Smooth muscle cell (in vitro differentiated cells): ENCODE results near the gene CYTH1. TPM values are rescaled to one million over a fixed set of nuclear protein-coding genes. Genes with fewer than 3 reads are reported as not detected.

Experiments
- DNase-seq: peaks from one replicate; lab custom pipeline; 2025; ENCODE audit not compliant: unreplicated experiment; lab: John Stamatoyannopoulos, UW
- H2AFZ ChIP-seq: fragments of 200-600 bp; sonication (generic); 2 replicates; pipeline ENCODE4 v1.6.0; 2016; ENCODE audit warnings: antibody characterized with exemption, low read depth, mild to moderate bottlenecking
- H3F3A ChIP-seq: fragments of 200-600 bp; sonication (generic); 2 replicates; pipeline ENCODE4 v1.6.0; 2017; ENCODE audit warnings: antibody characterized with exemption, low read depth
- H3K27ac ChIP-seq: fragments of 200-600 bp; sonication (generic); 2 replicates; pipeline ENCODE4 v1.5.1; 2016; ENCODE audit warnings: low read depth, mild to moderate bottlenecking
- H3K27me3 ChIP-seq: fragments of 200-600 bp; sonication (generic); 2 replicates; pipeline ENCODE4 v1.6.1; 2016; ENCODE audit warnings: low read depth, mild to moderate bottlenecking
- H3K36me3 ChIP-seq: fragments of 200-600 bp; sonication (generic); 2 replicates; pipeline ENCODE4 v1.5.1; 2016; ENCODE audit warnings: low read depth
- H3K4me1 ChIP-seq: fragments of 200-600 bp; sonication (generic); 2 replicates; pipeline ENCODE4 v1.5.1; 2016; ENCODE audit warnings: low read depth
- H3K4me2 ChIP-seq: fragments of 200-600 bp; sonication (generic); 2 replicates; pipeline ENCODE4 v1.6.0; 2016; ENCODE audit warnings: mild to moderate bottlenecking
- H3K4me3 ChIP-seq: fragments of 200-600 bp; sonication (generic); 2 replicates; pipeline ENCODE4 v1.5.1; 2016; ENCODE audit warnings: mild to moderate bottlenecking
- H3K79me2 ChIP-seq: fragments of 200-600 bp; sonication (generic); 2 replicates; pipeline ENCODE4 v1.6.0; 2016; ENCODE audit warnings: low read depth, mild to moderate bottlenecking
- H3K9ac ChIP-seq: fragments of 200-600 bp; sonication (generic); 2 replicates; pipeline ENCODE4 v1.6.0; 2016; ENCODE audit warnings: low read depth
- H3K9me3 ChIP-seq: fragments of 200-600 bp; sonication (generic); replicated peaks from 2 replicates; pipeline ENCODE4 v1.5.1; 2016; ENCODE audit warnings: low read depth
- H4K20me1 ChIP-seq: fragments of 200-600 bp; sonication (generic); 2 replicates; pipeline ENCODE4 v1.6.0; 2016; ENCODE audit warnings: low read depth
- CTCF ChIP-seq: fragments of 200-600 bp; sonication (generic); IDR thresholded peaks from 2 replicates; pipeline ENCODE4 v1.5.1; 2017; ENCODE audit warnings: borderline replicate concordance, mild to moderate bottlenecking, antibody characterized with exemption; ENCODE audit not compliant: insufficient read depth, poor library complexity, severe bottlenecking
- WGBS: methylation state at CpG from one replicate; pipeline ENCODE4 v1.1.7; 2016; ENCODE audit warnings: low lambda C conversion rate; 5-methylcytosine and 5-hydroxymethylcytosine counted together
- polyA plus RNA-seq: library from polyadenylated mRNA; unstranded; fragments of >200 nt; fragmentation: Nextera tagmentation; extraction: Ambion mirVana; gene quantifications from 2 replicates; pipeline ENCODE4 v1.2.1, GENCODE V29; 2016
- total RNA-seq: library from RNA; depleted of rRNA; stranded (reverse); fragments of >200 nt; gene quantifications from 2 replicates; pipeline ENCODE4 v1.2.3, GENCODE V29; 2014

Gene CYTH1
- total and polyA plus RNA-seq, 2 experiments from 2014 or later: 14.1 to 19.3 TPM

- no peak for DNase-seq
- TF ChIP-seq CTCF: no peak
- peaks cover 33% of the 10 kb centered on the region for H3K4me1 ChIP-seq
- no peak overlapping the region for H3K4me2 ChIP-seq
- H3F3A ChIP-seq: no peaks in the 10 kb centered on the region
- H3K4me3 ChIP-seq: no peak overlapping the region
- H3K27ac ChIP-seq: no peak overlapping the region
- H3K27me3 ChIP-seq: no peaks in the 10 kb centered on the region
- H4K20me1 ChIP-seq: peaks cover 99% of the 10 kb centered on the region
- no peaks in the 10 kb centered on the region for H3K9me3 ChIP-seq
- no peaks in the 10 kb centered on the region for H3K36me3 ChIP-seq
- no peak overlapping the region for H3K9ac ChIP-seq
- H2AFZ ChIP-seq: no peak overlapping the region
- peaks cover 88% of the 10 kb centered on the region for H3K79me2 ChIP-seq
- 89% methylated on average over 8 of the region's 8 CpGs for WGBS
These were observed 63.4 kb downstream of the CYTH1 start for GRCh38 chr17:78718575-78719208.

GRCh38 chr17:78717431-78717980 lies 64.6 kb downstream of the CYTH1 start:
- H3K9me3 ChIP-seq: no peaks in the 10 kb centered on the region
- H3K4me3 ChIP-seq: peak overlapping the region; percentile 30
- no peaks in the 10 kb centered on the region for H3K36me3 ChIP-seq
- H3K4me1 ChIP-seq: peaks cover 21% of the 10 kb centered on the region
- peaks cover 97% of the 10 kb centered on the region for H4K20me1 ChIP-seq
- no peak overlapping the region for H3K4me2 ChIP-seq
- H3K79me2 ChIP-seq: peaks cover 92% of the 10 kb centered on the region
- no peak overlapping the region for H3K9ac ChIP-seq
- H3F3A ChIP-seq: no peaks in the 10 kb centered on the region
- H3K27me3 ChIP-seq: no peaks in the 10 kb centered on the region
- H2AFZ ChIP-seq: no peak overlapping the region
- no peak overlapping the region for H3K27ac ChIP-seq
- WGBS: 68% methylated on average over 14 of the region's 14 CpGs
- no peak for DNase-seq
- no peak for TF ChIP-seq CTCF

- TF ChIP-seq CTCF: no peak
- H2AFZ ChIP-seq: no peak overlapping the region
- peaks cover 16% of the 10 kb centered on the region for H3K4me1 ChIP-seq
- H3K9ac ChIP-seq: no peak overlapping the region
- peaks cover 91% of the 10 kb centered on the region for H3K79me2 ChIP-seq
- H3K4me3 ChIP-seq: peak overlapping the region; percentile 30
- no peak for DNase-seq
- no peak overlapping the region for H3K27ac ChIP-seq
- WGBS: 80% methylated on average over 19 of the region's 19 CpGs
- H3F3A ChIP-seq: no peaks in the 10 kb centered on the region
- no peaks in the 10 kb centered on the region for H3K9me3 ChIP-seq
- no peaks in the 10 kb centered on the region for H3K27me3 ChIP-seq
- peaks cover 91% of the 10 kb centered on the region for H4K20me1 ChIP-seq
- no peak overlapping the region for H3K4me2 ChIP-seq
- no peaks in the 10 kb centered on the region for H3K36me3 ChIP-seq
These were observed 65.2 kb downstream of the CYTH1 start for GRCh38 chr17:78716814-78717393.
